Measurements from ENCODE around the gene BEND7. TPM values are rescaled to one million over a fixed set of nuclear protein-coding genes. Genes with fewer than 3 reads are reported as not detected.

BEND7 gene
- total and polyA plus RNA-seq, 2 of the 8 experiments (the other 6 are each of a cell fraction or from before 2014, with no cell fraction given): 1.9 to 8.2 TPM

GRCh38 chr10:13440185-13441061, 88.4 kb downstream of the BEND7 start (continued):
- TF ChIP-seq MAX (IDR thresholded peaks at IDR 0.05) (peak; percentile 67; the same call in 1 of the 2 replicates), SUZ12 (IDR thresholded peaks at IDR 0.05; ENCODE audit: low read length) (peak; percentile 34), CTCF (IDR thresholded peaks at IDR 0.05; ENCODE audit: control extremely low read depth in 1 of 3, insufficient read depth in 1 of 3, low read depth in 1 of 3, low read length in 3 of 3) (peak; percentile 85 to 90 (median 89))
